OCI-M2 (cell line): Measurements from ENCODE around the gene ZSCAN20.

Source experiments
- DNase-seq: peaks from one replicate; lab custom pipeline; 2025; ENCODE audit not compliant: unreplicated experiment; lab: John Stamatoyannopoulos, UW

ZSCAN20 gene

GRCh38 chr1:33529957-33530356, 57.5 kb downstream of the ZSCAN20 start:
- DNase-seq: no peak

- DNase-seq: no peak
These were observed 59.8 kb downstream of the ZSCAN20 start for GRCh38 chr1:33532250-33532649.

- no peak for DNase-seq
These were observed 60.5 kb downstream of the ZSCAN20 start for GRCh38 chr1:33532936-33533335.

GRCh38 chr1:33535334-33535733, 62.9 kb downstream of the ZSCAN20 start:
- DNase-seq: no peak

- no peak for DNase-seq
These were observed 65.4 kb downstream of the ZSCAN20 start for GRCh38 chr1:33537885-33538284.

GRCh38 chr1:33541966-33542365, 69.5 kb downstream of the ZSCAN20 start:
- DNase-seq: no peak
